ENCODE data around the gene UBE2D4.
"Not testable (repeated sequence)": the region's sequence is repeated elsewhere in the genome, so short reads cannot be mapped to it uniquely, and the experiment has no call there.

UBE2D4 gene

GRCh38 chr7:43925984-43926797, at the start of gene UBE2D4:
TSS of gene UBE2D4 (plus strand) at chr7:43926436. CDS start at chr7:43926533, 97 bp downstream.
- no peak for FAIRE-seq

GRCh38 chr7:43876976-43877745, 49.1 kb upstream of the UBE2D4 start:
- no peak for FAIRE-seq

DNA sequence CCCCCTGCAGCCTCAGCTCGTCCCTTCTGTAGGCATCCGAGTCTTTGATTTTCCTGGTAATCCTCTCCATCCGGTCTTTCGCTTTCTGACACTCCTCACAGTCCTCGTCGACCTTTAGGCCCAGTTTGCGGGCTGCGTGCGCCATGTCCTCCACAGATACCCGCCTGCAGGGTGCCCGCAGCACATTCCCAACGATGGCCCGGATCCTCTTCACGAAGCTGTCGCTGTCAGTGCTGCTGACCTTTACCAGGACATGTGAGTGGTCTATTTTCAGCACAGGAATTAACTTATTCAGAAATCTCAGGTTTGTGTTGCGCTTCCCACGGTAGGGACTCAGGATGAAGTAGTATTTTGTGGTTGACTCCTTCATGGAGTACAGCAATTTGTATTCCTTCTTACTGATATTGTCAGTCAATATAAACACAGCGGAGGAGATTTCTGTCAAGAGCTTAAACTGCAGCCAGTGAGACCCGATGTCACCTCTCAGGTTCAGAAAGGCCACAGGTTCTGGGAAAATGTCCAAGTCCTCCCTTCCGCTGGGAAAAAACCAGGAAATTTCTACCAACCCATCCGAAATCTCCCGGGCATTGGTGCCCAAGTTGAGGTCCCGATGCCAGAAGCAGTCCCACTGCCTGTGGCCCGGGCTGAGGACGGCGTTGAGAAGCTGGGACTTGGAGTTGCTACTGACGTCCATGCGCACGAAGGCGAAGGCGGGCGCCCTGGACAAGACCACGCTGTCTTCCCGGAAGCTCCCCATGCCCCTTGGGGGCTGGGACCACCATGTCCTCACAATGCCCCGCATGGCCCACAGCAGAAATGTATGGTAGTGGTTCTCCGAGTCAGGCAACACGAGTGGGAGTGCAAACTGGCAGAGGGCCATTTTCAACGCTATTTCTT, 48.0 kb upstream of the UBE2D4 start:
- FAIRE-seq, result no peak

GRCh38 chr7:43878867-43879266, 47.4 kb upstream of the UBE2D4 start:
- FAIRE-seq, result no peak

DNA sequence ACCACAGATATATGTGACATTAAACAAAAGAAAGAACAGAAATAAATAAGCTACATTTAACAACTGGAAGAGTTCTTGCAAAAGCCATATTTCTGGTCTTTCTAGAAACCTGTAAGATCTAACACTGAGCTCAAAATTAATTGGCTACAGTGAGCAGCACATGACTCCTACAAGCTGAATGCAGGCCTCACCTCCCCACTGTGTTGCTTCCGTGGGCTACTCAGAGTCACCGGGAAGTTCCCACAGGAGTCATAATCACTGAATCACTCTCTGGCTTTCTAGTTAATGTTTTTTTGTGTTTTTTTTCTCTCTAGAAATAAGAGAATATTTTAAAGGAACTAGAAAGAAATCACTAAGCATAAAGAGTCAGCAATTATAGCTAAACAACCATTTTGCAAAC, 46.8 kb upstream of the UBE2D4 start:
- no peak for FAIRE-seq

- FAIRE-seq, result no peak
Observed at GRCh38 chr7:43880596-43880995, 45.6 kb upstream of the UBE2D4 start.

GRCh38 chr7:43884209-43884608, 42.0 kb upstream of the UBE2D4 start:
- no peak for FAIRE-seq

- no peak for FAIRE-seq
Observed at GRCh38 chr7:43884617-43885016, 41.6 kb upstream of the UBE2D4 start.

GRCh38 chr7:43888993-43889945, 37.0 kb upstream of the UBE2D4 start:
- FAIRE-seq, result no peak

- no peak for FAIRE-seq
Observed at GRCh38 chr7:43890468-43890867, 35.8 kb upstream of the UBE2D4 start.

- no peak for FAIRE-seq
Observed at GRCh38 chr7:43891069-43891955, 34.9 kb upstream of the UBE2D4 start.

GRCh38 chr7:43895847-43896415, 30.3 kb upstream of the UBE2D4 start:
- no peak for FAIRE-seq

GRCh38 chr7:43898571-43898970, 27.7 kb upstream of the UBE2D4 start:
- not testable (repeated sequence) for FAIRE-seq

DNA sequence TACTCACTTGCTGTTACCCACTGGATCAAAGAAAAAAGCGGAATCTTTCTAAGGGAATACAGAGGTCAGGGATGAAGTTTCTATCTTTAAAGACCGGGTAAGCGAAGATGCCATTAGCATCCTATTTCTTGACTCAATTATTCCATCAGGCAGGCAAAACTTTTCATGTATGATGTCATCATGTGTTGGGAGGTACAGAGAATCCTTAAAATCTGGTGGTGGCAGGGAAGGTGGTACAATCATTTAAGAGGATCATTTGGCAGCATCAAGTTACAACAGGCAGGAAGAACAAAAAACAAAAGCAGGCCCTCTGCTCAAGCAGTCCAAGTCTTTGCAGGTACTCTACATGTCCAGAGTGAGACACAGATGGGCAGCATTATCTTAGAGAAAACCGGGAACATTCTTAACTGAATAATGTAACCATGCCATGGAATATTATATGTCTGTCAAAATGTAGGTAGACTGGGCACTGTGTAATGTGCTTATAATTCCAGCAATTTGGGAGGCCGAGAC, 23.6 kb upstream of the UBE2D4 start:
- no peak for FAIRE-seq

- no peak for FAIRE-seq
Observed at GRCh38 chr7:43904533-43905208, 21.6 kb upstream of the UBE2D4 start.

DNA sequence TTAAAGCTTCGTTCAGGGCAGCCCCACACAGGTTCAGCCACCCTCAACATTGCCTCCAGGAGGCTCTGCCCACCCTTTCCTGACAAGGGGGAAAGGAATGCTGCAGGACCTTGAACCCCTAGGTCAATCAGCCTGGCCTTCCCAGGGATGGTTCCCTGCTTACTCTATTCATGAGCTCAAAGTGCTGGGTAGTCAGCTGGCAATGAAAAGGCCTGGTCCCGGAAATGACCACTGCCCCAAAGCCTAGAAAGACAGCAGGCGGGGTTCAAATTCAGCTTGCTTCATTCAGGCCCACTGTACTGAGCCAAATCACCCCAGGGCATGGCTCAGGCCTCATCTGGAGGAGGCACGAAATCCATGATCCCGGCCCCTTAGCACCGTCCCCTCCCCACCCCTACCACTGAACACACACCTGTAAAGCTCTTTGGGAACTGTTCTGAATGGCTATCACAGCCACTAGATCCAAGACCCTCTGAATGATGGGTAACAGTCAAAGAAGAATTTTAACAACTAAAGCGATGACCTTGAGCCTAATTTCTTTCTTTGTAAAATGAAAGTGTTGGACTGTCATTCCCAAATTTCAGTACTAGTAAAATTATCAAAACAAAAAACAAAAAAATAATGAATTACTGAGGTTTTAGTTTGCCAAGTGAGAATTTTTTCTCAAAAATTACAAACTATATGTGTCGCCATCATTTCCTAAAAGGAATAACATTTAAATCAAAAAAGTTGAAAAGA, 20.9 kb upstream of the UBE2D4 start:
- FAIRE-seq, result no peak

GRCh38 chr7:43905956-43906330, 20.3 kb upstream of the UBE2D4 start:
- FAIRE-seq, result no peak

DNA sequence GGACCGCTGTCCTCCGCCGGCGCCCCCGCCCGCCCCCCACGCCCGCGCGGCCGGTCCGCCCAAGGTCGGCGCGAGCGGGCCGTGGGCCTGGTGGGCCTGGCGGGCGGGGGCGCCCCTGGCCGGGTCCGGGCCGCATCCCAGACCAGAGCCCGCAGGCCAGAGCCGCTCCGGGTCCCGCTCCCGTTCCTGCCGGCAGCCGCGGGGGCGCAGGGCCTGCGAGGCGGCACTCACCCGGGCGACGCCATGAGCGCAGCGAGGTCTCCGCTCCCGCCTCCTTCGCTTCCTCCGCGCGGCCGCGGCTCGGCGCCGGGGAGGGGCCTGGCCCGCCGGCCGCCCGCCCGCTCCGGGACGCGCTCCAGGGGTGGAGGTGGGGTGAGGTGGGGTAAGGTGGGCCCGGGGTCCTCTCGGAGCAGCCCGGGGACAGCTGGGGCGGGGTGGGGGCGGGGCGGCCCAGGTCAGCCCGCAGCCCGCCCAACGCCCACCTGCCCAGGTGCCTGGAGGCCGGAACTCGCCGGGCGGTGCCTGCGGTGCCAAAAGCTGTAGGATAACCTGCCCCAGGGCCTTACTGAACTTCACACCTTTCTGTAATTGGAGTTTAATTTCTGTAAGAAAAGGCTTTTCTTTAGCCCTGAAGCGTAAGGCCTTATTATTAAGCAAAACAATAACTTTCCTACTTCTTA, 19.8 kb upstream of the UBE2D4 start, which contains the start of gene URGCP:
URGCP (minus strand) TSS at position 266 of the 680 bp plus-strand sequence; CDS start at position 245, 21 bp downstream.
- no peak for FAIRE-seq
